Skeletal muscle tissue (tissue), 2 donors: ENCODE results near the gene STK16. TPM values are rescaled to one million over a fixed set of nuclear protein-coding genes. Genes with fewer than 3 reads are reported as not detected.

Experiments
- small RNA-seq: library from RNA; depleted of rRNA; stranded (forward); fragments of <200 nt; gene quantifications from one replicate; pipeline ENCODE3, GENCODE V24; 2014
- total RNA-seq: library from RNA; depleted of rRNA; stranded (reverse); fragments of >200 nt; gene quantifications from one replicate; pipeline ENCODE4 v1.2.3, GENCODE V29; 2014

The STK16 gene
- total RNA-seq, 1 donor from 2014 or later = 6.3 TPM

Small RNAs within 50 kb of the gene (small RNA-seq; reads per million reads assigned to genes)
- gene MIR153-1 = 0.07 reads per million

Other genes starting within 250 kb of the STK16 start
- gene CFAP65, start 204.0 kb upstream of the STK16 start, total RNA-seq = not detected
- not detected for gene IHH, start 184.6 kb upstream of the STK16 start, total RNA-seq
- gene NHEJ1, start 84.7 kb upstream of the STK16 start, total RNA-seq = 15.1 TPM
- gene SLC23A3, start 75.5 kb upstream of the STK16 start, total RNA-seq = 0.52 TPM
- gene CNPPD1, start 68.6 kb upstream of the STK16 start, total RNA-seq = 27.1 TPM
- 35.5 TPM for gene RETREG2, start 67.2 kb upstream of the STK16 start, total RNA-seq
- 11.5 TPM for gene ZFAND2B, start 38.7 kb upstream of the STK16 start, total RNA-seq
- 25.6 TPM for gene ABCB6, start 26.5 kb upstream of the STK16 start, total RNA-seq
- gene ATG9A, start 15.8 kb upstream of the STK16 start, total RNA-seq = 16.7 TPM
- 27.7 TPM for gene ANKZF1, start 15.7 kb upstream of the STK16 start, total RNA-seq
- gene GLB1L, start within 50 bp of the STK16 start, total RNA-seq = 13.0 TPM
- not detected for gene TUBA4B, start 7.8 kb downstream of the STK16 start, total RNA-seq
- 30.8 TPM for gene TUBA4A, start 8.4 kb downstream of the STK16 start, total RNA-seq
- 49.6 TPM for gene DNAJB2, start 33.9 kb downstream of the STK16 start, total RNA-seq
- gene PTPRN, start 63.9 kb downstream of the STK16 start, total RNA-seq = not detected
- not detected for gene RESP18, start 87.3 kb downstream of the STK16 start, total RNA-seq
- 25.1 TPM for gene DNPEP, start 142.4 kb downstream of the STK16 start, total RNA-seq
- 3,588 TPM for gene DES, start 172.9 kb downstream of the STK16 start, total RNA-seq
- gene SPEG, start 189.4 kb downstream of the STK16 start, total RNA-seq = 95.5 TPM